CD8-positive, alpha-beta memory T cell (primary cell): ENCODE data around the gene PPP1R15B. TPM values are rescaled to one million over a fixed set of nuclear protein-coding genes. Genes with fewer than 3 reads are reported as not detected.
A peak's percentile ranks its signal among the peaks of the same experiment; 100 is the strongest.

ENCODE experiments used
- CTCF ChIA-PET: fragments of 350-600 bp; sonication (Branson Sonifier 250); formaldehyde crosslinking; loops from one replicate; lab custom pipeline; 2021; ENCODE audit warnings: antibody characterized with exemption; lab: Charles Lee
- POLR2A ChIA-PET: fragments of 350-600 bp; sonication (Branson Sonifier 250); formaldehyde crosslinking; loops from one replicate; lab custom pipeline; 2021; ENCODE audit warnings: antibody characterized with exemption; lab: Charles Lee
- DNase-seq, 5 donors: peaks; one replicate each; pipeline versions ENCODE4 v3.0.0 to v3.0.0-alpha.2; 2020 to 2022; ENCODE audit warnings: mixed read lengths in 1 of 5
- H3K27ac ChIP-seq: one replicate; pipeline ENCODE4 v1.7.0; 2013; ENCODE audit warnings: low read depth, mild to moderate bottlenecking, low read length, moderate library complexity
- H3K27me3 ChIP-seq: 2 replicates; pipeline ENCODE4 v1.7.0; 2013; ENCODE audit warnings: low read length, mild to moderate bottlenecking; ENCODE audit not compliant: insufficient read depth, poor library complexity, severe bottlenecking
- H3K36me3 ChIP-seq: 2 replicates; pipeline ENCODE4 v1.7.0; 2013; ENCODE audit warnings: mild to moderate bottlenecking, low read length, moderate library complexity; ENCODE audit not compliant: insufficient read depth
- H3K4me1 ChIP-seq: 2 replicates; pipeline ENCODE4 v1.7.0; 2013; ENCODE audit warnings: mild to moderate bottlenecking, low read length, moderate library complexity; ENCODE audit not compliant: insufficient read depth
- H3K4me3 ChIP-seq: 2 replicates; pipeline ENCODE4 v1.7.0; 2013; ENCODE audit warnings: mild to moderate bottlenecking, low read length
- H3K9me3 ChIP-seq: 2 replicates; pipeline ENCODE4 v1.7.0; 2013; ENCODE audit warnings: mild to moderate bottlenecking, low read length
- H3K27ac Mint-ChIP-seq, 8 donors: one replicate each; pipeline ENCODE4 v1.8.0; 2020 to 2021; ENCODE audit warnings: mixed read lengths in 8 of 8, mild to moderate bottlenecking in 6 of 8, inconsistent platforms in 3 of 8, moderate library complexity in 3 of 8
- H3K27me3 Mint-ChIP-seq, 2 donors: one replicate each; pipeline ENCODE4 v1.8.0; 2020 to 2021; ENCODE audit warnings: mixed read lengths in 2 of 2, mild to moderate bottlenecking in 1 of 2, moderate library complexity in 1 of 2
- H3K36me3 Mint-ChIP-seq, 3 donors: one replicate each; pipeline ENCODE4 v1.8.0; 2020 to 2021; ENCODE audit warnings: mixed read lengths in 3 of 3, inconsistent platforms in 1 of 3, mild to moderate bottlenecking in 1 of 3
- H3K4me1 Mint-ChIP-seq, 3 donors: one replicate each; pipeline ENCODE4 v1.8.0; 2020 to 2021; ENCODE audit warnings: mixed read lengths in 3 of 3, inconsistent platforms in 1 of 3, mild to moderate bottlenecking in 1 of 3
- H3K4me3 Mint-ChIP-seq, 7 donors: one replicate each; pipeline ENCODE4 v1.8.0; 2020 to 2021; ENCODE audit warnings: mixed read lengths in 7 of 7, mild to moderate bottlenecking in 6 of 7, moderate library complexity in 4 of 7, inconsistent platforms in 2 of 7
- H3K9me3 Mint-ChIP-seq, 5 donors: one replicate each; pipeline ENCODE4 v1.8.0; 2020 to 2022; ENCODE audit warnings: mixed read lengths in 5 of 5, mild to moderate bottlenecking in 3 of 5, moderate library complexity in 2 of 5, inconsistent platforms in 1 of 5
- polyA plus RNA-seq: library from polyadenylated mRNA; unstranded; fragments of 300-500 nt; fragmentation: Illumina TruSeq; gene quantifications from one replicate; pipeline ENCODE4 v1.2.3, GENCODE V29; 2021
- total RNA-seq, 2 experiments: library from RNA; stranded (reverse); gene quantifications; one replicate each; pipeline ENCODE4 v1.2.3, GENCODE V29; 2021

PPP1R15B gene
- total and polyA plus RNA-seq, 3 experiments from 2014 or later, result 22.3 to 82.7 (median 80.4) TPM

DNA sequence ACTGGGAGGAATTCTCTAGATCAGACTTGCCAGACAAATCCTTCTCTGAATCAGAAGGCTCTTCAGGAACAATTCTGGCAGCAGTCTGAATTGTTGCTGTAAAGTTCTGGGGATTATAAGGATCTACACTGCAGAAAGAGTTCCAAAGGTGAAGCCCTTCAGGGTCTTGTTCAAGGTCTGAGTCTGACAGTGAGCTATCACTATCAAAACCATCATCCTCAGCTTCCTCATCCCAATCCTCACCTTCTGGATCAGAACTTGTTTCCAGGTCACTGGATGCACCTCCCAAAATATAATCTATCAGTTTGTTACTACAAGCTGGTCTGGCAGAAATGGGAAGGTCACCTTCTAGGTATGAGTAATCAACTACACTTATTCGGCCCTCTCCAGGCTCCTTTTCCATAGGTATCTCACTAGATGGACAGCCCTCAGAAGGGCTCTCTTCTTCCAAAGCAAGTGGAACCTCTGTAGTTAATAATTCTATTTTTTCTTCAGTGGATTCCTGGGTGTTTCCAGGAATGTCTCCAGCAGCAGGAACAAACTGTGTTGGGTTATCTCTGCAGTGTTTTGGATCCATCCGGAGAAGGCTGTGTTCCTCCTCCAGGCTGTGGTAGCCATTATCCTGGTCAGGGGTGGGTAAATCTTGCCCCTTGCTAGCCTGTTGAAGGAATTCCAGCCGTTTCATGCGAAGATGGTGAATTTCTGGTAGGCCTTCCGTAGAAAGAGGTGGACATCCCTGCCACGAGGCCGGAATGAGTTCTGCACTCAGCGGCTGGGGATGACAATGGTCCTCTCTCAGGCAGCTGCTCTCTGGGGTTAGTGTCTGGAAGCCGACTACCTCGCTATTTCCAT is 1.6 kb downstream of the PPP1R15B start:
- POLR2A ChIA-PET, result interaction anchor here (0.5 to 1.9 kb wide), 8 partner anchors 12 to 113 kb away, joined by 3 to 8 read pairs (median 5); partner anchors contain the start of gene MDM4
- H3K27me3 ChIP-seq, result no peaks in the 10 kb centered on the region
- no peak for DNase-seq

DNA sequence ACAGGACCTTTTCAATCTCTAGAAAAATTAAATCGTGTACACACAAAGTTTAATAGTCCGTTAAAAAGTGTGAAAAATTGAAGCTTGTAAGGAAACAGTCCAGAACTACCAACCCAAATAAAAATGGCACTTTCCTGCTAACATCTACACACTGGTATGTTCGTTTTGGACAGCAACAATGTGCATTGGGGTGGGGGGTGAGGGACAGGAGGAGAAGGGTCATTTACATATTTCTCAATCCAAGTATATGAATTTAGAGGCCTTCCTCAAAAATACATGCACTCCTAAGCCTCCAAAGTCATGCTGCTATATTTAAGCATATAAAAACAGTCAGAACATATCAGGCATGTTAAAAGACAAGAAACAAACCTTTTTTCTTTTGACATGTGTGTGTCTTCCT is 2.5 kb downstream of the PPP1R15B start:
- no peak for DNase-seq
- peaks cover 26% of the 10 kb centered on the region for H3K4me1 ChIP-seq
- Mint-ChIP-seq H3K4me1 (peaks cover 32 to 42% (median 38%) of the 10 kb centered on the region in 3 donors), H3K9me3 (no peaks in the 10 kb centered on the region), H3K27me3 (peaks cover 0 to 4% of the 10 kb centered on the region in 2 donors), H3K36me3 (peaks cover 0 to 68% (median 7%) of the 10 kb centered on the region in 3 donors), H3K4me3 (peak overlapping the region; percentile 93 to 100 (median 99)), H3K27ac (peak overlapping the region; percentile 98 to 100 (median 100))
- H3K27me3 ChIP-seq, result no peaks in the 10 kb centered on the region
- POLR2A ChIA-PET, result interaction anchor here (1.4 kb wide), 1 partner anchor 98 kb away, joined by 6 read pairs; no protein-coding TSS in a partner anchor
- no peaks in the 10 kb centered on the region for H3K9me3 ChIP-seq
- H3K4me3 ChIP-seq, result peak overlapping the region; percentile 99
- H3K36me3 ChIP-seq, result peaks cover 33% of the 10 kb centered on the region
- CTCF ChIA-PET, result interaction anchor here (0.9 to 4.9 kb wide), 2 partner anchors 10 to 85 kb away, joined by 4 to 42 read pairs; no protein-coding TSS in a partner anchor
- peak overlapping the region; percentile 100 for H3K27ac ChIP-seq

More for the DNA sequence above, 1.6 kb downstream of the PPP1R15B start:
- Mint-ChIP-seq H3K4me1 (peaks cover 26 to 33% (median 29%) of the 10 kb centered on the region in 3 donors), H3K4me3 (peak overlapping the region; percentile 93 to 100 (median 99)), H3K27ac (peak overlapping the region; percentile 98 to 100 (median 100)), H3K27me3 (peaks cover 0 to 4% of the 10 kb centered on the region in 2 donors), H3K9me3 (no peaks in the 10 kb centered on the region), H3K36me3 (peaks cover 0 to 59% (median 7%) of the 10 kb centered on the region in 3 donors)
- CTCF ChIA-PET, result interaction anchor here (1.0 to 4.9 kb wide), 4 partner anchors 11 to 549 kb away, joined by 3 to 42 read pairs (median 5); partner anchors contain the start of gene MDM4
- peaks cover 26% of the 10 kb centered on the region for H3K36me3 ChIP-seq
- peaks cover 17% of the 10 kb centered on the region for H3K4me1 ChIP-seq
- no peaks in the 10 kb centered on the region for H3K9me3 ChIP-seq
- peak overlapping the region; percentile 99 for H3K4me3 ChIP-seq
- H3K27ac ChIP-seq, result peak overlapping the region; percentile 100

DNA sequence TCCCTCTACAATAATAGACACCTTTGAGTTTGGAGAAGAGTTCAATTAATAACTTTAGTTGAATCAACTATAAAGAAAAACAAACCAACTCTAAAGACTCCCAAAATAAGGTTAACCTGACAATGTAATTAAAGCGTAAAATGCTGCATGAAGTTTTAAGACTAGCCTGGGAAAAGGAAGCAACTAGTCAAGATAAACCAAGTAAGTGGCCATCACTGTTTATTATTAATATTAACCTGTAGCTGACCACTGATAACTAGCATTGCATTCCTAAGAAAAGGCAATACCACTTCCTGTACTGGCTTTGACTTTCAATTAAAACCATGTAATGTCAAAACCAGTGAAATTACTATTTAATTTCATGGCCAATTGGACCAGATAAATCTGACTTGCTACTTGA is 3.0 kb downstream of the PPP1R15B start:
- H3K27ac ChIP-seq, result peak overlapping the region; percentile 100
- POLR2A ChIA-PET, result interaction anchor here (1.4 kb wide), 1 partner anchor 99 kb away, joined by 6 read pairs; no protein-coding TSS in a partner anchor
- H3K4me1 Mint-ChIP-seq, result peaks cover 38 to 47% (median 43%) of the 10 kb centered on the region in 3 donors
- CTCF ChIA-PET, result interaction anchor here (0.9 to 4.9 kb wide), 3 partner anchors 10 to 85 kb away, joined by 4 to 42 read pairs (median 5); no protein-coding TSS in a partner anchor
- no peak for DNase-seq
- no peaks in the 10 kb centered on the region for H3K9me3 ChIP-seq
- no peaks in the 10 kb centered on the region for H3K9me3 Mint-ChIP-seq
- H3K36me3 ChIP-seq, result peaks cover 33% of the 10 kb centered on the region
- H3K4me3 ChIP-seq, result peak overlapping the region; percentile 99
- H3K4me3 Mint-ChIP-seq, result peak overlapping the region; percentile 93 to 100 (median 99)
- no peaks in the 10 kb centered on the region for H3K27me3 ChIP-seq
- H3K27me3 Mint-ChIP-seq, result peaks cover 0 to 4% of the 10 kb centered on the region in 2 donors
- peaks cover 0 to 73% (median 7%) of the 10 kb centered on the region in 3 donors for H3K36me3 Mint-ChIP-seq
- H3K4me1 ChIP-seq, result peaks cover 26% of the 10 kb centered on the region
- H3K27ac Mint-ChIP-seq, result peak overlapping the region; percentile 98 to 100 (median 100)

DNA sequence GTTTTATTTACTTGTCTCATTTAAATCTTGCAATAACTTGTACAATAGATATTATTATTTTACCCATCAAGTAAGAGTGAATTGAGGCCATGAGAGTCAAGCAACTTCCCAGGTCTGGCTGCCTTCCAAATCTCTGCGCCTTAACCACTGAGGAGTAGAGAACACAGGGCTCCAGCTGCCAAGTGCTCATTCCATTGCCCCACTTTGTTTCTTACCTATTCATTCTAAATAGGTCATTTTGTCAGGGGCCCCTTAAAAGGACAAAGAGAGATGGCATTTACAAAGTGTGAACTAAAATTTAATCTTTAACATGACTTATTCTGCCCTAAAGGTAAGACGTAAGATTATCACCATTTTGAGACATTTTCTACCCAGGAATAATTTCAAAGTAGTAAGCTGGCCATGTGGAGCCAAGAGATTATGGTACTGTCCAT is 3.5 kb downstream of the PPP1R15B start:
- H3K4me3 ChIP-seq, result peak overlapping the region; percentile 99
- no peaks in the 10 kb centered on the region for H3K27me3 ChIP-seq
- POLR2A ChIA-PET, result interaction anchor here (1.0 to 1.5 kb wide), 2 partner anchors 9 to 26 kb away, joined by 3 to 4 read pairs; no protein-coding TSS in a partner anchor
- peaks cover 26% of the 10 kb centered on the region for H3K4me1 ChIP-seq
- Mint-ChIP-seq H3K27ac (peak overlapping the region; percentile 93 to 100 (median 100)), H3K4me3 (peak overlapping the region; percentile 93 to 100 (median 99)), H3K9me3 (no peaks in the 10 kb centered on the region), H3K36me3 (peaks cover 0 to 76% (median 7%) of the 10 kb centered on the region in 3 donors), H3K4me1 (peaks cover 37 to 48% (median 42%) of the 10 kb centered on the region in 3 donors), H3K27me3 (peaks cover 0 to 4% of the 10 kb centered on the region in 2 donors)
- H3K36me3 ChIP-seq, result peaks cover 33% of the 10 kb centered on the region
- no peaks in the 10 kb centered on the region for H3K9me3 ChIP-seq
- peak overlapping the region; percentile 100 for H3K27ac ChIP-seq
- CTCF ChIA-PET, result interaction anchor here (0.9 to 4.9 kb wide), 5 partner anchors 9 to 93 kb away, joined by 3 to 42 read pairs (median 4); no protein-coding TSS in a partner anchor
- peak; percentile 13 to 57 (median 30) for DNase-seq

DNA sequence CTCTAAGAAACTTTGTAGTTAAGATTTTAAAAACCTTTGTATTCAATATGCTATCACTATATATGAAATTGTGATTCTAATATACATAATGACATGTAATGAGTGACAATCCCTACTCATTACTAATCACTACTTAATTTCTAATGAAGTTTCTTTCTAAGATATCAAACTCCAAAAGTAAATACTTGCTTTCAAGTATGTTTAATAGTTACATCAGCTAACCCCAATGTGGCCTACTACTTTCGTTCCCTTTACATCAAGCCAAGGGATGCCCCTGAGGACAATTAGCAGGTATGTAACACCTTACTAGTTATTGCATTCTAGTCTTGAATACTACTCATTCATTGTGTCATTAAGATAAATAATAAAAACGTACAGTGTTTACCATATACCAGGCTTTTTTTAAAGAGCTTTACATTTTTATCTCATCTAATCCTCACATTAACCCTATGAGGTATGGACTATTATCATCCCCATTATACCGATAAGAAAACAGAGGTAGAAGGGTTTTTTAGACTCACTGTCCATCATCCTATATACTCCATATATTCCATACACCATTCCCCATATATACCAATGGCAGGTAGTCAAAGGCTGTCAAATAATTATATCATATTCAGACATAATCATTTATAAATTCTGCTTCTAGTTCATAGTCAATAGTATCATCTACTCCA is 4.2 kb downstream of the PPP1R15B start:
- DNase-seq, result no peak
- Histone ChIP-seq H3K27ac (peak overlapping the region; percentile 100), H3K4me3 (peak overlapping the region; percentile 99), H3K36me3 (peaks cover 33% of the 10 kb centered on the region), H3K9me3 (no peaks in the 10 kb centered on the region), H3K4me1 (peaks cover 25% of the 10 kb centered on the region), H3K27me3 (no peaks in the 10 kb centered on the region)
- H3K9me3 Mint-ChIP-seq, result no peaks in the 10 kb centered on the region
- peaks cover 0 to 81% (median 7%) of the 10 kb centered on the region in 3 donors for H3K36me3 Mint-ChIP-seq
- ChIA-PET POLR2A (interaction anchor here (1.0 to 1.5 kb wide), 2 partner anchors 8 to 25 kb away, joined by 3 to 4 read pairs; no protein-coding TSS in a partner anchor), CTCF (interaction anchor here (1.3 to 4.9 kb wide), 4 partner anchors 9 to 93 kb away, joined by 3 to 42 read pairs (median 4); no protein-coding TSS in a partner anchor)
- H3K27me3 Mint-ChIP-seq, result peaks cover 0 to 4% of the 10 kb centered on the region in 2 donors
- peaks cover 35 to 48% (median 39%) of the 10 kb centered on the region in 3 donors for H3K4me1 Mint-ChIP-seq
- H3K27ac Mint-ChIP-seq, result peak overlapping the region in 7 of 8 donors; percentile 93 to 100 (median 100)
- peak overlapping the region; percentile 93 to 100 (median 99) for H3K4me3 Mint-ChIP-seq

DNA sequence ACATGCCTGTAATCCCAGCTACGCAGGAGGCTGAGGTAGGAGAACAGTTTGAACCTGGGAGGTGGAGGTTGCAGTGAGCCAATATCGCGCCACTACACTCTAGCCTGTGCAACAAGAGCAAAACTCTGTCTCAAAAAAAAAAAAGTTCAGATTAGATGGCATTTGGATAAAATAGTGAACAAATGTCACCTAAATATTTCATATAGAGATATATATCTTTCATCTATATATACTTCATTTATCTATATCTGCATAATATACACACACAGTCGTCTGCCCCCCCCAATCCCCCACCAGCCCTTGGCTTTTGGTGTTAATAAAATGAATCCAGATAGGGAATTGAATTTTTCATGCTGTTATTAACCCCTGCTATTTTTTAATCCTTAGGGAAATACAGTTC is 5.0 kb downstream of the PPP1R15B start:
- Mint-ChIP-seq H3K36me3 (peaks cover 0 to 87% (median 7%) of the 10 kb centered on the region in 3 donors), H3K4me1 (peaks cover 32 to 50% (median 34%) of the 10 kb centered on the region in 3 donors)

DNA sequence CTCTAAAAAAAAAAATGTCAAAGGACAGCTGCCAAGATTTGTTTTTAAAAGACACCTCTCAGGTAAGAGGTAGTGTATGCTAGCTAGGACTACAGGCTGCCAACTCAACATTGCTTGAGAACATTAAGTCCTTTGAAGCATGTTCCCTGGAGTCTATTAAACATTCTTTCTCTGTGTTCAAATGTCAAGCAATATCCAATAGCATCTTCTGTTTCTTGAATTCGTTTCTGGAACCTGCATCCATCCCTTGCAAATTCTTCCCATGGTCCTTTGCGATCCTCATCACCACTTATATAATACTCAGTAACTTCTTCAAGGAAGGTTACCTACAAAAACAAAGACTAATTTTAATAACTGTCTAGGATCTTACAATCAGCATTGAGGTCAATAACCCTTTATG is 5.6 kb downstream of the PPP1R15B start:
- Mint-ChIP-seq H3K4me3 (peak overlapping the region; percentile 93 to 100 (median 99)), H3K27ac (peak overlapping the region; percentile 24 to 100 (median 72)), H3K4me1 (peaks cover 32 to 56% (median 38%) of the 10 kb centered on the region in 3 donors), H3K36me3 (peaks cover 0 to 87% (median 9%) of the 10 kb centered on the region in 3 donors), H3K27me3 (no peaks in the 10 kb centered on the region), H3K9me3 (no peaks in the 10 kb centered on the region)
- H3K9me3 ChIP-seq, result no peaks in the 10 kb centered on the region
- H3K27me3 ChIP-seq, result no peaks in the 10 kb centered on the region
- H3K36me3 ChIP-seq, result peaks cover 33% of the 10 kb centered on the region
- ChIA-PET CTCF (no interaction called here), POLR2A (interaction anchor here (0.5 kb wide), 1 partner anchor 1333 kb away, joined by 3 read pairs; no protein-coding TSS in a partner anchor)
- no peak for DNase-seq
- H3K4me3 ChIP-seq, result peak overlapping the region; percentile 0
- peaks cover 20% of the 10 kb centered on the region for H3K4me1 ChIP-seq
- no peak overlapping the region for H3K27ac ChIP-seq

More for the DNA sequence above, 5.0 kb downstream of the PPP1R15B start:
- Mint-ChIP-seq H3K4me3 (peak overlapping the region; percentile 93 to 100 (median 99)), H3K9me3 (no peaks in the 10 kb centered on the region), H3K27ac (peak overlapping the region; percentile 56 to 100 (median 81)), H3K27me3 (no peaks in the 10 kb centered on the region)
- ChIA-PET POLR2A (interaction anchor here (1.5 kb wide), 1 partner anchor 24 kb away, joined by 4 read pairs; no protein-coding TSS in a partner anchor), CTCF (interaction anchor here (2.2 to 4.9 kb wide), 2 partner anchors 8 to 10 kb away, joined by 5 to 42 read pairs; no protein-coding TSS in a partner anchor)
- Histone ChIP-seq H3K36me3 (peaks cover 33% of the 10 kb centered on the region), H3K9me3 (no peaks in the 10 kb centered on the region), H3K27me3 (no peaks in the 10 kb centered on the region), H3K4me1 (peaks cover 20% of the 10 kb centered on the region), H3K4me3 (peak overlapping the region; percentile 99), H3K27ac (peak overlapping the region; percentile 100)
- no peak for DNase-seq
